ENCODE measurements around the gene PGBD5. TPM values are rescaled to one million over a fixed set of nuclear protein-coding genes. Genes with fewer than 3 reads are reported as not detected.

The PGBD5 gene
- total RNA-seq, 1 experiment from 2014 or later, result not detected

DNA sequence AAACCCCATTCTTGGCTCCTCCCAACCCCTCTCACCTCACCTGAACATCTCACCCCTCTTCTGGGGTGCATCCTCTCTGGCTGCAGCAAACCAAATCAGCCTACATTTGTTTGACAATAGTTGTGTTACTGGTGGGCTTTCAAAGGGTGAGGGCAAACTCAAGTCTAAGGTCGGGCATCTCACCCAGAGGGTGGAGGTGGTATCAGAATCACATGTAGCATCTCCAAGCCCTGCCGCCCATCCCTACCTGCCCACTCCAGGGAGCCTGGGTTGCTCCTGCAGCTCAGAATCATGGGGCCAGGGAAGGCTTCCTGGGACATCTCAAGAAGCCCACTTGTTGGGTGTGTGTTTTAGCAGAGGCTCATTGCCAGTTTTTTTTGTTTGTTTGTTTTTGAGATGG, 35.8 kb downstream of the PGBD5 start:
- no peak for DNase-seq
- no peaks in the 10 kb centered on the region for H3K9me3 ChIP-seq
- no peaks in the 10 kb centered on the region for H3K27me3 ChIP-seq
- H3K4me3 ChIP-seq, result no peak overlapping the region
- no peaks in the 10 kb centered on the region for H3K36me3 ChIP-seq

DNA sequence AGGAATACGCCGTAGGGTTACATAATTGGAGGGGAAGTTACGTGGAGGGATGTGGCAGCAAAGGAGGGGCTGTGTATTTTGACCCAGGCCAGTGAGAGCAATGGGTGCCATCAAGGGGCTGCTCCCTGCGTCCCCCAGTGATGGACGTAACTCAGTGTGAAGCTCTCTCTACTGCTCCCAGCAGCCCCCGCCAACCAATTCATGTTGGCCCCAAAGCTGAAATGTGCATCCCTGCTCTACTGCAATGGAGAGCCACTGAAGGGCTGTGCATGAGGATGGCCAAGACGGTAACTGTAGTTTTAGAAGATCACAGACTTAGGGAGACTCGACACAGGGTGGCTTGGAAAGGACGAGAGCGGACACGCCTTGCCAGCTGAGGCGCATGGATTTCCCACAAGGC, 38.3 kb downstream of the PGBD5 start:
- H3K9me3 ChIP-seq, result no peaks in the 10 kb centered on the region
- DNase-seq, result no peak

DNA sequence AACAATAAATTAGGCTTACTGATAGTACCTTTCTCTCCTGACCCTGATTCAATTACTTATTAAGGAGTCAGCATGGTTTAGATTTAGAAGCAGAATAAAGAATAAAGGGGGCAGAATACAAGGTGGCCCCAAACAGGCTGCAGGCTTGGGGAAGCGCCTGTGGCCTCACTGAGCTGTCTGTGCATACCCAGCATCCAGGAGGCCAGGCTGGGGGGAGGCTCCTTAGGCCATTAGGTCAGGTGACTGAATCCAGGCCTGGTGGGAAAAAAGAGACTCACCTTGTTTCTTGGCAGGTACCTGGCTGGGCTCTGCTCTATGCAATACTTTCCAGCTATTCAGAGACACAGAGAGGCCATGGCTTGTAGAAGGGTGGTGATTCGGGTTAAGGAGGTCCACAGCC, 38.8 kb downstream of the PGBD5 start:
- Histone ChIP-seq H3K27me3 (no peaks in the 10 kb centered on the region), H3K4me3 (no peak overlapping the region), H3K36me3 (no peaks in the 10 kb centered on the region), H3K9me3 (no peaks in the 10 kb centered on the region)
- no peak for DNase-seq

More for the DNA sequence above, 38.3 kb downstream of the PGBD5 start:
- H3K4me3 ChIP-seq, result no peak overlapping the region
- H3K27me3 ChIP-seq, result no peaks in the 10 kb centered on the region
- no peaks in the 10 kb centered on the region for H3K36me3 ChIP-seq

DNA sequence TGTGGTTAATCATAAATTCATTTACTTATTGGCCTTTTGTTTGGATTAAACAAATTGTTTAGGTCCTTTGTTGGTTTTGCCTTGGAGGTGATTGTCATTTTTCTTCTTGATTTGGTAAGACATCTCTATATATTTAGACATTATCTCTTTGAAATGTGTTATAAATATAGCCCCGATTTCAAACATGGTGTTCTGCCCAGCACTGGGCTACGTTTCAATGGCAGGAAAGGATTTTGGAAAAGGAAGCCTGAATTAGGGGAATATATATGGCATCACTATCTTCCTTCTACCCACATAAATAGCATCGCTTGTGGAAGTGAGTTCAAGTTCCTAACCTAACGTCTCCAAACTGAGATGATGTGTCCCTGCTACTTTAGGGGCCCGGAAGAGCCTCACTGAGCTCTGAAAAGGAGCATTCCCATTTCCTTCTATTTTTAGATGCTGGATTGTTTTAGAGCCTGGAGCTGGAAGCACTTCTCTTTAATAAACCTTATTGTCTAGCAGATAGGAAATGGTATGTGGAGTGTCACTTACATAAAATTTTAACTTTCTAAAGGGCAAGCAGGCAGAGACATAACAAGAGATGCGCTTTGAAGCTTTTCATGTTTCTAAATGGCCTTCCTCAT, 39.4 kb downstream of the PGBD5 start:
- no peaks in the 10 kb centered on the region for H3K27me3 ChIP-seq
- H3K9me3 ChIP-seq, result no peaks in the 10 kb centered on the region
- no peak for DNase-seq
- H3K4me3 ChIP-seq, result no peak overlapping the region
- H3K36me3 ChIP-seq, result no peaks in the 10 kb centered on the region

DNA sequence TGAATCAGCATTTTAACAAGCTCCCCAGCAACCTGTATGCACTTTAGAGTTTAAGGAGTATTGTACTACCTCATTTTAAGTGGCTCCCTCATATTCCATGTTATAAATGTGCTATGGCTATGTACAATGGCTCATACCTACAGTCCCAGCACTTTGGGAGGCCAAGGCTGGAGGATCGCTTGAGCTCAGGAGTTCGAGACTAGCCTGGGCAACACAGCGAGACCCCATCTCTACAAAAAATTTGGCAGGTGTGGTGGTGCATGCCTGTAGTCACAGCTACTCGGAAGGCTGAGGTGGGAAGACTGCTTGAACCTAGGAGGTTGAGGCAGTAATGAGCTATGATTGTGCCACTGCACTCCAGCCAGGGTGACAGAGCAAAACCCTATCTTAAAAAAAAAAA, 40.2 kb downstream of the PGBD5 start:
- H3K9me3 ChIP-seq, result no peaks in the 10 kb centered on the region

DNA sequence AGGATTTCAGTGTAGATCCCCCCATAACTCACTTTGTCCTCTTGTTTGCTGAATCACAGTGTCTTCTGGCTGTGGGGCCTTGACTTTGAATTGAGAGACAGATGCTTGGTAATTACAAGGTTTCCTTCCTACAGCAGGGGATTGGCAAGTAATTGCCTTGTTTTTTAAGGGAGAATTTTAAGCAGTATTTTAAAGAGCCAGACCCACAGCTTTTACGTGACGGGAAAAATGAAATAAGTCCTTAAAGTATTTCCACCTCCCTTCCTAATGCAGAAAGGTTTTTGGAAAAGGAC, 41.0 kb downstream of the PGBD5 start:
- Histone ChIP-seq H3K4me3 (no peak overlapping the region), H3K9me3 (no peaks in the 10 kb centered on the region), H3K36me3 (no peaks in the 10 kb centered on the region), H3K27me3 (no peaks in the 10 kb centered on the region)
- DNase-seq, result no peak

More for the DNA sequence above, 40.2 kb downstream of the PGBD5 start:
- H3K4me3 ChIP-seq, result no peak overlapping the region
- no peak for DNase-seq
- no peaks in the 10 kb centered on the region for H3K36me3 ChIP-seq
- H3K27me3 ChIP-seq, result no peaks in the 10 kb centered on the region

DNA sequence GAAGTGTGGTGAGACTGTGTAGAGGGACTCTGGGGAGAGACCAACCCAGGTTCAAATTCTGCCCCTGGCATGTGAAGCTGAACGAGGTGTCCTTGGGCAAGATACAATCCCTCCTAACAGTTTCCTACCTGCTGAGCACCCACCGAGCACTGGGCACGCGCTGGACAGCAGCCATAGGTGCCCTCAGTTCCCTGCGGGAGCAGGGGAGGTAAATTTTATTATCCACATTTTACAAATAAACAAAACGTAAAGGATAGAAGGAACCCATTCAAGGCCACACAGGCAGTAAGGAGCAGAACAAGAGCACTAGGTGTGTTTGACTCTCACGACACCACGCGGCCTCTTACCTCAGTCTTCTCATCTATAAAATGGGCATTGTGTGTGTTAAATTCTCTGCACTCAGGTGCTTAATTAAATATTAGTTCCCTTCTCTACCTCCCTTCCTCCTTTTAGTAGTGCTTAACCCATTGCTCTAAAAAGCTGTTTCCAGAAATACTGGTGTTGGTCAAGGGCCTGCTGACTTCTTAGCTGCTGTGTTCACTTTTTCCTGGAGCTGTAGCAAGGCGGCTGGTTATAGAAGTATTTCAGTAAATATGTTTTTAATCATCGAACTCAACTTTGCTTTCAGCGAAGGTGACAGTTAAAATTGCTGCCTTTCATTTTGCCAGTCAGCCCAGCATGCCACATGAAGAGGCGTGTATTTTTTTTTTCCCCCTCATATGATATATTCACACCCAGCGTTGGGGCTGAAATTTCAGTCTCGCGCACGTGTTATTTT, 41.6 kb downstream of the PGBD5 start:
- no peak overlapping the region for H3K4me3 ChIP-seq
- H3K36me3 ChIP-seq, result no peaks in the 10 kb centered on the region
- no peak for DNase-seq
- H3K27me3 ChIP-seq, result no peaks in the 10 kb centered on the region
- H3K9me3 ChIP-seq, result peaks cover 2% of the 10 kb centered on the region

DNA sequence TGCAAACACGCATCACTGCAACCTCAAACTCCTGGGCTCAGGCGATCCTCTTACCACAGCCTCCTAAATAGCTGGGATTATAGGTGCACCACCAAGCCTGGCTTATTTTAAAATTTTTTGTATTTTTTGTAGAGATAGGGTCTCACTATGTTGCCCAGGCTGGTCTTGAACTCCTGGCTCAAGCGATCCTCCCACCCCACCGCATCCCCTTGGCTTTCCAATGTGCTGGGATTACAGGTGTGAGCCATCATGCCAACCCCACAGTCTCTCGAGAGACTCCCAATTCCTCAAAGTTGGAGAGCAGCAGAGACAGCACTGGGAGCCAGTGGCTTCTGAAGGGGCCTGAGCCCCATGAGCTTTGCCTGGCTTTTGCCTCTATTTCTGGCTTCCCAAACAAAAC, 42.7 kb downstream of the PGBD5 start:
- no peak overlapping the region for H3K4me3 ChIP-seq
- peaks cover 9% of the 10 kb centered on the region for H3K9me3 ChIP-seq

DNA sequence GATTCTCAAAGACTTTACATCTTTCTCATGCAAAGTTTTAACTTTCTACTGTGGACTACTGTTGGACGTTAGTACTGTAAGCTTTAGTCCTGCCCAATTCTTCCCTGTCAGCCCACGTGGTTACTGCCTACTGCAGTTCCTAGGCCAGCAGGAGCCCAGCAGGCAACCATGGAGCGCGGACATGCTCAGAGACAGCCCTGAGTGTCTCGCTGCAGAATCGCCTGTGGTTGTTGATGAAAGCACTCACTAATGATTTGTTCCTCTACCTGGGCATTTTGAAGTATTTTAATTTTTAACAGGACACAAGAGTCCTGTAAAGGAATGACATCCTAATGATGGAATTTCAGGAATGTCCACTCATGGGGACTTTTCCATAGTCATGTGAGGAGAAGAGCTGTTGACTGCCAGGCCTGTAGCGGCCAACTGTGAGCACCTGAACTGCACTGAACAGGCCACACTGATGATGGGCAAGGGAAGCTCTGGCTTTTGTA, 44.1 kb downstream of the PGBD5 start:
- no peak for DNase-seq
- H3K9me3 ChIP-seq, result peaks cover 9% of the 10 kb centered on the region
- no peaks in the 10 kb centered on the region for H3K27me3 ChIP-seq
- no peaks in the 10 kb centered on the region for H3K36me3 ChIP-seq
- no peak overlapping the region for H3K4me3 ChIP-seq

More for the DNA sequence above, 42.7 kb downstream of the PGBD5 start:
- Histone ChIP-seq H3K27me3 (no peaks in the 10 kb centered on the region), H3K36me3 (no peaks in the 10 kb centered on the region)
- DNase-seq, result no peak

DNA sequence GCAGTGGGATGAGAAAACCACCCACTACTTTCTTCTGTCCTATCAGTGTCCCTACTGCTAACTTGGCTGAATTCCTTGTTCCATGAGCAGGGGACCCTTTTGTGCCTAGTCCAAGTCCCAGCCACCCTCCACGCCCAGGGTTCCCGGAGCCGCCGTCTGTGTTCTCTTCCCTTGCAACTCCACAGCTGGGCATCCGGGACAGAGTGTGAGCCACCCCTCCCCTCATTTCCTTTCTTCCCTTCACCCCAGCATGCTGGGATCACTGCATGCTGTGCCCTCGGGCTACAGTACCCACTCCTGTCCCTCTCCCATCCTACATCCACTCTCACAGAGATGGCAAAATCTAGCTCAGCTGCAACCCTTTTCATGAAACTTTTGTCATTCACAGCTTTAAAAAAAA, 44.5 kb downstream of the PGBD5 start:
- H3K36me3 ChIP-seq, result no peaks in the 10 kb centered on the region
- DNase-seq, result no peak
- no peak overlapping the region for H3K4me3 ChIP-seq
- H3K9me3 ChIP-seq, result peaks cover 9% of the 10 kb centered on the region
- H3K27me3 ChIP-seq, result no peaks in the 10 kb centered on the region

DNA sequence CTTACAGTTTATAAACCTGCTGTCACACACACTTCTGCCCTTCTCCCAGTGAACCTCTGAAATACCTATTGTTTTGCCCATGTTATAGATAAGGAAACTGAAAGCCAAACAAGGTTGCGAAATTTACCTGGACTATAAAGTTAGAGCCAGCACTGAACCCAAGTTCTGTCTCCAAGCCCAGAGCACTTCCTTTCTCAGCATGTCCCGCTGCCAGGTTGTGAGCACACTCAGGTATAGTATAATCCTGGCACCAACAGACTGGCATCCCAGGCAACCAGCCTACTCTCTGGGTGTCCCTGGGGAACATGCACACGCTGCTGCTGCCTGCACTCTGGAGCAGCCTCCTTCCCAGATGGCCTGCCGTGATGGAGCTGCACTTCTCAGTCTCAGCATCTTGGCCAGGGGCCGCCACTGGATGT, 45.1 kb downstream of the PGBD5 start:
- Histone ChIP-seq H3K9me3 (peaks cover 9% of the 10 kb centered on the region), H3K27me3 (no peaks in the 10 kb centered on the region), H3K36me3 (no peaks in the 10 kb centered on the region), H3K4me3 (no peak overlapping the region)
- no peak for DNase-seq

DNA sequence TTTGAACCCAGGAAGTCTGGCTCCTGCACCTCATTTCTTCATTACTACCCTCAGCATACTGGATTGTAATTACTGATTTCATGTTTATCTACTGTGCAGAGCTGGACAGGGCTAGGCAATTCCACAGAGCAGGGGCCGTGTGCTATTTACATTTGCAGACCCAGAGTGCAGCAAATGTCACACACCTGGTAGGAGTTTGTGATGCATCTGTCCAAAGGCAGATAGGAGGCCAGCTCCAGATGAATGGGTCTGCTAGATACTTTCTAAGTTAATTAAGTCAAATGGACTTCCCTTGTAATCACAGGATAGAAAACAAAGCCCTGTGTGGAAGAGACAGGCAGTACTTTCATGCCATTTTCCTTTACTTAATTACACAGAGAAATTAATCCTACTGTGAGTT, 46.2 kb downstream of the PGBD5 start:
- Histone ChIP-seq H3K27me3 (peaks cover 2% of the 10 kb centered on the region; the same call in 1 of the 2 replicates), H3K36me3 (no peaks in the 10 kb centered on the region), H3K9me3 (peaks cover 9% of the 10 kb centered on the region), H3K4me3 (no peak overlapping the region)
- no peak for DNase-seq

DNA sequence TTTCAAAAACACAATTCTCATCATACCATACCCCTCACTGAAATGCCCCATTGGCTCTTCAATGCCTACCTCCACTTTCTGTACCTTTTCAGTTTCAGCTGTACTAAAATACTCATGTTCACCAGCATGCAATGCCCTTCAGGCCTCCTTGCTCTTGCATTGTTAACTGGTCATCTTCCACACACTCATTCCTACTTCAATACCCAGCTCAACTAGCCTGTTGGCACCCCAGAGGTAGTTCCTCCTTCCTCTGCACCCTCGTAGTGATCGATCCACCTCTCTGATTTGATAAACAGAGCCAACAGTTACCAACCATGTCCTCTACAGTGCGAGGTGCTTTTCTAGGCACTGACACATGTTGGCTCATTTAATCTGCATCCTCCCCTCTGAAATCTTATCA, 46.7 kb downstream of the PGBD5 start:
- no peak for DNase-seq
- peaks cover 2% of the 10 kb centered on the region; the same call in 1 of the 2 replicates for H3K27me3 ChIP-seq
- H3K36me3 ChIP-seq, result no peaks in the 10 kb centered on the region
- H3K9me3 ChIP-seq, result peaks cover 9% of the 10 kb centered on the region
- H3K4me3 ChIP-seq, result no peak overlapping the region

DNA sequence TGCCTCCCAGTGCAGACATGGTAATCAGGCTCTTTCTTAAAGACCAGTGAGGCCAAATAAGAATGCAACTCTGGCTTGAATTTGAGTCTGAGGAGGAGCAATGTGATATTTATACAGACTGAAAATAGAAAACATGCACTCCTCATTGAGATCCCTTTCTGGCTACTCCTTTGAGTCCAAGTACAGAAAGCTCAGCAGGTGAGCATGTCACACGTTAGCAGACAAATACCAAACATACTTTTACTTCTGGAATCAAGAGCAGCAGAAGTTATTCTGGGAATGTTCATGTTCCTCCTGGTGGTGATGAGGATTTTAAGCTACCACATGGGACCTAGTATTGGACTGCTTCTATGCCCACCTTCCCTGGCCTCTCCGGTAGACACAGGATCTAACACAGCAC, 48.3 kb downstream of the PGBD5 start:
- no peaks in the 10 kb centered on the region for H3K36me3 ChIP-seq
- H3K9me3 ChIP-seq, result peaks cover 9% of the 10 kb centered on the region
- no peak overlapping the region for H3K4me3 ChIP-seq
- peaks cover 5% of the 10 kb centered on the region; the same call in 1 of the 2 replicates for H3K27me3 ChIP-seq
- no peak for DNase-seq

DNA sequence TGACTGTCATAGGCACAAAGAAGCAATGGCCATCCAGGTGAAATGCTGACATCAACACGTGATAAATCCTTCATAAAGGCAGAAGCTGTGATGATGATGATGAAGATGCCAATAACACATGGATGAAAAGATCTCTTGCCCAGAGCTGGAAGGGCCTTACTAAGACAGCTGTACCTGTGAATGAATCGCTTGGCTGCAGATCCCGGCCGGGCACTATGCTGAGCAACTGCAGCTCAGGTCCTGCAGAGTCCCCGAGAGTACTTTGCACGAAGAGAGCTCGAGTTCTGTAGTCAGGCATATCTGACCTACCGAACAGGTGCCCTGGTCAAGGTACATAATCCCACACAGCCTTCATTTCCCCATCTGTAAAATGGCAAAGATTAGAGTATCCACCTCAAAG, 48.8 kb downstream of the PGBD5 start:
- Histone ChIP-seq H3K27me3 (peaks cover 5% of the 10 kb centered on the region; the same call in 1 of the 2 replicates), H3K4me3 (no peak overlapping the region), H3K36me3 (no peaks in the 10 kb centered on the region), H3K9me3 (peaks cover 9% of the 10 kb centered on the region)
- DNase-seq, result no peak

DNA sequence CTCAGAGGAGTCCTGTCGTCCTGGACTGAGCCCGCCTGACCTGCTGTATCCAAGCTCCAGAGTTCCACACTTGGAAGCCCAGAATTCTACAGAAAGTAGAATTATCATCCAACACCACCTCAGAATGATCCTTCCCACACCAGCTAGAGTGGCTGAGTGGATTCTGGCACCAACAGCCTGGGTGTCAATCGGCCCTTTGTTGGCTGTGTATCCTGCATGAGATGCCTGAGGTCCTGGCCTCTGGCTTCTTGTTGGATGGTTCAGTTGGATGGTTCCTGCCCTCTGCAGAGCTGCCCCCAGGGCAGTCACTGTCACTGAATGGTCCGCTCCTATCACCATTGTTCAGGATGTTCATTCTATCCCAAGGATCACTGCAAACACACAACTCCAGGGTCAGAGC, 49.8 kb downstream of the PGBD5 start:
- no peak overlapping the region for H3K4me3 ChIP-seq
- DNase-seq, result no peak
- peaks cover 9% of the 10 kb centered on the region for H3K9me3 ChIP-seq
- H3K27me3 ChIP-seq, result peaks cover 5% of the 10 kb centered on the region
- no peaks in the 10 kb centered on the region for H3K36me3 ChIP-seq

DNA sequence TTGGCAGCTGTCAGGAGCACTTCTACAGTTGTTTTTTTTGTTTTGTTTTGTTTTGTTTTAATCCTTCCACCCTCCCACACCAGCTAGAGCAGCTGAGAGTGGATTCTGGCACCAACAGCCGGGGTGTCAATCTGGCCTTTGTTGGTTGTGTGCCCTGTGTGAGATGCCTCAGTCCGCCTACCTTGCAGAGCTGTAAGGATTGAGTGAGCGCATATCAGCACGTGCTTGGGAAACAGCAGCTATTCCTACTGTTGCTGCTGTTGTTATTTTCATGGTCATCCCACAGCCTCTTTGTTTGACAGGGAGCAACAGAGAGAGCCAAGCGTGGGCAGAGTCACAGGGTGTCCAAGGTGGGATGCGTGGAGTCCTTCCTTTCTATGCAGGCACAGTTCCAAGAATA, 50.4 kb downstream of the PGBD5 start:
- Histone ChIP-seq H3K27me3 (peaks cover 5% of the 10 kb centered on the region), H3K9me3 (peaks cover 9% of the 10 kb centered on the region), H3K36me3 (no peaks in the 10 kb centered on the region), H3K4me3 (no peak overlapping the region)
- no peak for DNase-seq

DNA sequence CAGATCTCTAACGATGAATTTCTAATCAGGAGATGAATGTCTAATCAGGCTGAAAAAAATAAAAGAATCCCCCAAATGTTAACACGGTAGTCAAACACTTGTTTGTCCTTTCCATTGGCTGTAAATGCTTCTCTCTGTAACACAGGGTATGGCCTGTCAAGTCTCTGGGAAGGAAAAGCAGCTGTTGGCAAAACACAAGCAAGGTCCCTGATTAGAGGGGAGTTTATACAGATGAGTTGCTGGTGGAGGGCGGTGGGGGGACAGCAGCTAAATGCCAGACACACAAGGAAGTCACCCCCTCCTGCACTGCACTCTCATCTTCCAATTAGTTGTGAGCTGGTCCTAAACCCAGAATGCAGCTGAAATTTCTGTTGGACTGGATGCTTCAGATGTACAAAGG, 51.0 kb downstream of the PGBD5 start:
- Histone ChIP-seq H3K36me3 (no peaks in the 10 kb centered on the region), H3K9me3 (peaks cover 9% of the 10 kb centered on the region), H3K4me3 (no peak overlapping the region), H3K27me3 (peaks cover 5% of the 10 kb centered on the region)
- DNase-seq, result no peak
